GM21423 (cell line): ENCODE measurements around the gene SAG.
A peak's percentile ranks its signal among the peaks of the same experiment; 100 is the strongest.
"Not testable (repeated sequence)": the region's sequence is repeated elsewhere in the genome, so short reads cannot be mapped to it uniquely, and the experiment has no call there.

Experiments used
- ATAC-seq: cut with Tn5 transposase; IDR thresholded peaks from one replicate; pipeline ENCODE4 v1.9.1; 2021; ENCODE audit warnings: mild to moderate bottlenecking, moderate library complexity; ENCODE audit not compliant: unreplicated experiment

The SAG gene

GRCh38 chr2:233328922-233329321 is 21.3 kb downstream of the SAG start:
- no peak for ATAC-seq

GRCh38 chr2:233329489-233330135 is 22.0 kb downstream of the SAG start:
- no peak for ATAC-seq

GRCh38 chr2:233331536-233331935 is 23.9 kb downstream of the SAG start:
- peak; percentile 92 for ATAC-seq

GRCh38 chr2:233332125-233332524 is 24.5 kb downstream of the SAG start:
- ATAC-seq: no peak

GRCh38 chr2:233334915-233335314 is 27.3 kb downstream of the SAG start:
- no peak for ATAC-seq

GRCh38 chr2:233336091-233336490 is 28.5 kb downstream of the SAG start:
- ATAC-seq: not testable (repeated sequence)

- no peak for ATAC-seq
Measured at GRCh38 chr2:233336541-233336940, 28.9 kb downstream of the SAG start.

- no peak for ATAC-seq
Measured at GRCh38 chr2:233338046-233338445, 30.4 kb downstream of the SAG start.

- ATAC-seq: no peak
Measured at GRCh38 chr2:233338812-233339368, 31.3 kb downstream of the SAG start.

- no peak for ATAC-seq
Measured at GRCh38 chr2:233339427-233339826, 31.8 kb downstream of the SAG start.

- ATAC-seq: no peak
Measured at GRCh38 chr2:233341296-233341695, 33.7 kb downstream of the SAG start.

GRCh38 chr2:233342301-233342700 is 34.7 kb downstream of the SAG start:
- no peak for ATAC-seq

- no peak for ATAC-seq
Measured at GRCh38 chr2:233343171-233343705, 35.6 kb downstream of the SAG start.

- no peak for ATAC-seq
Measured at GRCh38 chr2:233346376-233346775, 38.8 kb downstream of the SAG start.

- no peak for ATAC-seq
Measured at GRCh38 chr2:233346930-233347329, 39.3 kb downstream of the SAG start.

GRCh38 chr2:233349005-233349998 is 41.7 kb downstream of the SAG start:
- ATAC-seq: peak; percentile 55

GRCh38 chr2:233350708-233351107 is 43.1 kb downstream of the SAG start:
- ATAC-seq: no peak

GRCh38 chr2:233351423-233351822 is 43.8 kb downstream of the SAG start:
- ATAC-seq: no peak

GRCh38 chr2:233352141-233352842 is 44.7 kb downstream of the SAG start:
- no peak for ATAC-seq

- no peak for ATAC-seq
Measured at GRCh38 chr2:233353101-233353768, 45.6 kb downstream of the SAG start.
